Measurements from ENCODE around the gene ZMAT1. TPM values are rescaled to one million over a fixed set of nuclear protein-coding genes. Genes with fewer than 3 reads are reported as not detected.
"Not testable (repeated sequence)": the region's sequence is repeated elsewhere in the genome, so short reads cannot be mapped to it uniquely, and the experiment has no call there.

ZMAT1 gene
- 10 to 100 TPM in 2 of 9 donors, 1 to 10 TPM in 7; 2.1 to 10.5 (median 7.8) TPM for total RNA-seq
- 10 to 100 TPM in 2 of 3 donors, 1 to 10 TPM in 1; 9.9 to 45.4 (median 37.9) TPM for polyA plus RNA-seq
- long read RNA-seq, donor 1, full-length matches to known transcripts: 1 of 1 reads
- long read RNA-seq, donor 1, partial matches to known transcripts: 0 of 1 reads
- long read RNA-seq, donor 1, other reads (novel, unspliced or antisense): 0 of 1 reads
- long read RNA-seq, donor 2, full-length matches to known transcripts: 3 of 3 reads
- long read RNA-seq, donor 2, partial matches to known transcripts: 0 of 3 reads
- long read RNA-seq, donor 2, other reads (novel, unspliced or antisense): 0 of 3 reads
- long read RNA-seq, donor 3, full-length matches to known transcripts: 1 of 1 reads
- long read RNA-seq, donor 3, partial matches to known transcripts: 0 of 1 reads
- long read RNA-seq, donor 3, other reads (novel, unspliced or antisense): 0 of 1 reads
- long read RNA-seq, donor 4, partial matches to known transcripts: 1 of 4 reads
- long read RNA-seq, donor 4, other reads (novel, unspliced or antisense): 3 of 4 reads
- long read RNA-seq, donor 5, partial matches to known transcripts: 0 of 7 reads
- long read RNA-seq, donor 5, other reads (novel, unspliced or antisense): 7 of 7 reads
- long read RNA-seq, donor 6, full-length matches to known transcripts: 1 of 5 reads
- long read RNA-seq, donor 6, partial matches to known transcripts: 0 of 5 reads
- long read RNA-seq, donor 6, other reads (novel, unspliced or antisense): 4 of 5 reads
- long read RNA-seq, donor 7, full-length matches to known transcripts: 3 of 3 reads
- long read RNA-seq, donor 7, partial matches to known transcripts: 0 of 3 reads
- long read RNA-seq, donor 7, other reads (novel, unspliced or antisense): 0 of 3 reads
- long read RNA-seq, donor 8, full-length matches to known transcripts: 1 of 1 reads
- long read RNA-seq, donor 8, partial matches to known transcripts: 0 of 1 reads
- long read RNA-seq, donor 8, other reads (novel, unspliced or antisense): 0 of 1 reads
- long read RNA-seq, donor 9, full-length matches to known transcripts: 2 of 2 reads
- long read RNA-seq, donor 9, partial matches to known transcripts: 0 of 2 reads
- long read RNA-seq, donor 9, other reads (novel, unspliced or antisense): 0 of 2 reads
- long read RNA-seq, donor 10: 0 reads

GRCh38 chrX:101931488-101932248, at the start of gene ZMAT1:
TSS of gene ZMAT1 (minus strand) at chrX:101932027. CDS start at chrX:101932008, 19 bp downstream.
- peak; percentile 93 to 99 (median 96) for DNase-seq
- H3K4me1 ChIP-seq (replicated peaks in 1 of 2): no peaks in the 10 kb centered on the region
- intact Hi-C loops (cut with DNase I): no loop called here
- peak within 1 kb of the TSS; percentile 76 to 94 (median 93) for H3K27ac ChIP-seq
- TF ChIP-seq CTCF (IDR thresholded peaks at IDR 0.05) (no peak), POLR2A (IDR thresholded peaks at IDR 0.05) (peak; percentile 91 to 95)
- H3K27me3 ChIP-seq: peaks cover 5% of the 10 kb centered on the region
- WGBS, 4 donors: 1 to 40% (median 15%) methylated on average over 18 to 65 of the region's 74 CpGs
- no peaks in the 10 kb centered on the region for H3K36me3 ChIP-seq (replicated peaks in 1 of 2)
- H3K4me3 ChIP-seq: peak within 1 kb of the TSS; percentile 10 to 66 (median 38)
- no peaks in the 10 kb centered on the region for H3K9me3 ChIP-seq (replicated peaks in 1 of 3)

GRCh38 chrX:101977106-101977505, 45.3 kb upstream of the ZMAT1 start:
- no peak for DNase-seq
- Histone ChIP-seq H3K27me3 (peaks cover 4% of the 10 kb centered on the region), H3K4me1 (replicated peaks in 1 of 2) (no peaks in the 10 kb centered on the region), H3K9me3 (replicated peaks in 1 of 3) (no peaks in the 10 kb centered on the region), H3K36me3 (replicated peaks in 1 of 2) (no peaks in the 10 kb centered on the region), H3K4me3 (no peak overlapping the region), H3K27ac (no peak overlapping the region)
- intact Hi-C loops (cut with DNase I): no loop called here
- TF ChIP-seq CTCF (IDR thresholded peaks at IDR 0.05) (no peak), POLR2A (IDR thresholded peaks at IDR 0.05) (no peak)

- Histone ChIP-seq H3K27me3 (no peaks in the 10 kb centered on the region), H3K27ac (no peak overlapping the region), H3K4me1 (replicated peaks in 1 of 2) (no peaks in the 10 kb centered on the region), H3K4me3 (no peak overlapping the region), H3K36me3 (replicated peaks in 1 of 2) (no peaks in the 10 kb centered on the region), H3K9me3 (replicated peaks in 1 of 3) (no peaks in the 10 kb centered on the region)
- DNase-seq: no peak
- intact Hi-C loops (cut with DNase I): no loop called here
- no peak for TF ChIP-seq POLR2A (IDR thresholded peaks at IDR 0.05)
- no peak for TF ChIP-seq CTCF (IDR thresholded peaks at IDR 0.05)
Measured at GRCh38 chrX:101973066-101973465, 41.2 kb upstream of the ZMAT1 start.

- H3K27ac ChIP-seq; H3K4me1 ChIP-seq (replicated peaks in 1 of 2); DNase-seq; H3K36me3 ChIP-seq (replicated peaks in 1 of 2); H3K4me3 ChIP-seq; intact Hi-C loops (cut with DNase I); H3K9me3 ChIP-seq (replicated peaks in 1 of 3): not testable (repeated sequence)
- peaks cover 18% of the 10 kb centered on the region for H3K27me3 ChIP-seq
- 48 to 78% (median 72%) methylated on average over 2 of the region's 2 CpGs for WGBS, 4 donors
Measured at GRCh38 chrX:101964923-101965539, 33.2 kb upstream of the ZMAT1 start.

All from adrenal gland (tissue), 19 donors.